ENCODE results near the gene POU2AF1. TPM values are rescaled to one million over a fixed set of nuclear protein-coding genes. Genes with fewer than 3 reads are reported as not detected.

The POU2AF1 gene
- total and polyA plus RNA-seq, 2 of the 8 experiments (the other 6 are each of a cell fraction or from before 2014, with no cell fraction given): not detected

GRCh38 chr11:111366560-111367410 is 12.3 kb downstream of the POU2AF1 start (continued):
- TF ChIP-seq HDAC2 (IDR thresholded peaks at IDR 0.05; ENCODE audit: borderline replicate concordance in 1 of 2, low read depth in 2 of 2, low read length in 2 of 2): no peak
- no peak for TF ChIP-seq ATF3 (IDR thresholded peaks at IDR 0.05; ENCODE audit: insufficient read depth, low read depth, low read length)
- no peak for TF ChIP-seq NRF1 (IDR thresholded peaks at IDR 0.05; ENCODE audit: low read depth, low read length)
- TF ChIP-seq RBBP5 (IDR thresholded peaks at IDR 0.05; ENCODE audit: borderline replicate concordance, low read depth, low read length): no peak
- no peak for TF ChIP-seq KDM5A (IDR thresholded peaks at IDR 0.05; ENCODE audit: low read length)
- no peak for TF ChIP-seq NANOG (IDR thresholded peaks at IDR 0.05; ENCODE audit: insufficient read depth, low read depth, low read length, poor library complexity, severe bottlenecking)

All from H1 (cell line).